Tibial nerve (tissue), 4 donors: ENCODE data around the gene MIER1. TPM values are rescaled to one million over a fixed set of nuclear protein-coding genes. Genes with fewer than 3 reads are reported as not detected.

Experiments
- DNase-seq, 2 donors: peaks; one replicate each; pipeline ENCODE4 v3.0.0-alpha.2; 2019; ENCODE audit warnings: low spot score in 2 of 2
- H3K27ac ChIP-seq, 4 donors: fragments of 200-600 bp; sonication (generic) in 3 of 4; one replicate each; pipeline ENCODE4 v1.5.1; 2017 to 2019; ENCODE audit warnings: mild to moderate bottlenecking in 1 of 4
- H3K27me3 ChIP-seq, 2 donors: fragments of 200-600 bp; sonication (generic) in 1 of 2; one replicate each; pipeline versions ENCODE4 v1.5.1 to v1.6.0; 2017 to 2019
- H3K36me3 ChIP-seq, 3 donors: fragments of 200-600 bp; sonication (generic); one replicate each; pipeline ENCODE4 v1.5.1; 2018 to 2019
- H3K4me1 ChIP-seq, 4 donors: fragments of 200-600 bp; sonication (generic) in 3 of 4; one replicate each; pipeline ENCODE4 v1.5.1; 2017 to 2019
- H3K4me3 ChIP-seq, 4 donors: fragments of 200-600 bp; sonication (generic) in 3 of 4; one replicate each; pipeline ENCODE4 v1.5.1; 2017 to 2019; ENCODE audit warnings: mild to moderate bottlenecking in 1 of 4, moderate library complexity in 1 of 4
- H3K9me3 ChIP-seq, 4 donors: fragments of 200-600 bp; sonication (generic) in 3 of 4; one replicate each; pipeline ENCODE4 v1.5.1; 2017 to 2019
- CTCF ChIP-seq, 5 experiments: fragments of 200-600 bp in 3 of 5; fragments of 450-650 bp in 2 of 5; sonication (generic) in 3 of 5; IDR thresholded peaks; one replicate each; pipeline ENCODE4 v1.5.1; 2016 to 2019; ENCODE audit warnings: antibody characterized with exemption in 5 of 5, mild to moderate bottlenecking in 3 of 5, moderate library complexity in 2 of 5
- EP300 ChIP-seq, 2 donors: sonication (generic); formaldehyde crosslinking; IDR thresholded peaks; one replicate each; pipeline ENCODE4 v1.6.1; 2017; ENCODE audit warnings: antibody characterized with exemption in 2 of 2, mild to moderate bottlenecking in 1 of 2
- POLR2A ChIP-seq, 2 donors: fragments of 450-650 bp; IDR thresholded peaks; one replicate each; pipeline ENCODE4 v1.6.1; 2017; ENCODE audit warnings: antibody characterized with exemption in 2 of 2, mild to moderate bottlenecking in 2 of 2, moderate library complexity in 2 of 2
- WGBS, 2 donors: methylation state at CpG; one replicate each; pipeline ENCODE4 v1.1.5; 2018; 5-methylcytosine and 5-hydroxymethylcytosine counted together
- total RNA-seq, 4 donors: library from RNA; depleted of rRNA; stranded (reverse); fragments of >200 nt; gene quantifications; one replicate each; pipeline ENCODE4 v1.1.0, GENCODE V29; 2016

Gene MIER1
- total RNA-seq, 4 donors from 2014 or later: 25.5 to 43.5 (median 40.1) TPM

- peaks cover 0 to 2% (median 0%) of the 10 kb centered on the region in 3 donors for H3K36me3 ChIP-seq
- 4 to 5% methylated on average over 11 of the region's 11 CpGs for WGBS, 2 donors
- TF ChIP-seq EP300 (IDR thresholded peaks at IDR 0.05) (peak in 1 of 2 donors; percentile 40), POLR2A (IDR thresholded peaks at IDR 0.05) (no peak), CTCF (IDR thresholded peaks at IDR 0.05) (peak in 1 of 5 experiments; percentile 1)
- H3K9me3 ChIP-seq: no peaks in the 10 kb centered on the region
- H3K27me3 ChIP-seq: no peaks in the 10 kb centered on the region
- H3K4me1 ChIP-seq: peaks cover 0 to 52% (median 11%) of the 10 kb centered on the region in 4 donors
- no peak for DNase-seq
- peak overlapping the region; percentile 63 to 88 (median 84) for H3K4me3 ChIP-seq
- peak overlapping the region; percentile 79 to 98 (median 94) for H3K27ac ChIP-seq
Observed at GRCh38 chr1:66925558-66925910, 744 bp downstream of the MIER1 start.

GRCh38 chr1:66925944-66926343 lies 1.2 kb downstream of the MIER1 start:
- peak overlapping the region; percentile 63 to 88 (median 84) for H3K4me3 ChIP-seq
- peaks cover 0 to 53% (median 11%) of the 10 kb centered on the region in 4 donors for H3K4me1 ChIP-seq
- H3K9me3 ChIP-seq: no peaks in the 10 kb centered on the region
- WGBS, 2 donors: 26 to 29% methylated on average over 9 of the region's 9 CpGs
- peak overlapping the region; percentile 79 to 98 (median 94) for H3K27ac ChIP-seq
- TF ChIP-seq CTCF (IDR thresholded peaks at IDR 0.05) (no peak), EP300 (IDR thresholded peaks at IDR 0.05) (no peak)
- H3K27me3 ChIP-seq: no peaks in the 10 kb centered on the region
- no peak for DNase-seq
- H3K36me3 ChIP-seq: no peaks in the 10 kb centered on the region

GRCh38 chr1:66927528-66927927 lies 2.7 kb downstream of the MIER1 start:
- Histone ChIP-seq H3K27ac (peak overlapping the region in 1 of 4 donors; percentile 35), H3K36me3 (no peaks in the 10 kb centered on the region), H3K4me1 (peaks cover 0 to 68% (median 16%) of the 10 kb centered on the region in 4 donors), H3K27me3 (no peaks in the 10 kb centered on the region), H3K9me3 (no peaks in the 10 kb centered on the region), H3K4me3 (no peak overlapping the region)
- DNase-seq: no peak
- TF ChIP-seq EP300 (IDR thresholded peaks at IDR 0.05): no peak
- no peak for TF ChIP-seq CTCF (IDR thresholded peaks at IDR 0.05)
- TF ChIP-seq POLR2A (IDR thresholded peaks at IDR 0.05): no peak

- Histone ChIP-seq H3K36me3 (no peaks in the 10 kb centered on the region), H3K27me3 (no peaks in the 10 kb centered on the region), H3K27ac (peak overlapping the region; percentile 85 to 99 (median 95)), H3K4me3 (peak overlapping the region; percentile 43 to 97 (median 67)), H3K9me3 (no peaks in the 10 kb centered on the region), H3K4me1 (peaks cover 0 to 69% (median 18%) of the 10 kb centered on the region in 4 donors)
- no peak for TF ChIP-seq EP300 (IDR thresholded peaks at IDR 0.05)
- no peak for TF ChIP-seq CTCF (IDR thresholded peaks at IDR 0.05)
- no peak for TF ChIP-seq POLR2A (IDR thresholded peaks at IDR 0.05)
- WGBS, 2 donors: 42 to 43% methylated on average over 3 of the region's 3 CpGs
- no peak for DNase-seq
Observed at GRCh38 chr1:66929146-66929688, 4.4 kb downstream of the MIER1 start.

- no peaks in the 10 kb centered on the region for H3K27me3 ChIP-seq
- H3K4me3 ChIP-seq: peak overlapping the region; percentile 43 to 97 (median 67)
- peak overlapping the region; percentile 85 to 99 (median 95) for H3K27ac ChIP-seq
- peaks cover 0 to 72% (median 20%) of the 10 kb centered on the region in 4 donors for H3K4me1 ChIP-seq
- no peak for DNase-seq
- WGBS, 2 donors: 8% methylated on average over 9 of the region's 9 CpGs
- no peaks in the 10 kb centered on the region for H3K36me3 ChIP-seq
- no peaks in the 10 kb centered on the region for H3K9me3 ChIP-seq
- TF ChIP-seq POLR2A (IDR thresholded peaks at IDR 0.05) (no peak), CTCF (IDR thresholded peaks at IDR 0.05) (no peak), EP300 (IDR thresholded peaks at IDR 0.05) (no peak)
Observed at GRCh38 chr1:66929691-66929998, 4.9 kb downstream of the MIER1 start.
